Measurements from ENCODE around the gene KIAA1328.

DNA sequence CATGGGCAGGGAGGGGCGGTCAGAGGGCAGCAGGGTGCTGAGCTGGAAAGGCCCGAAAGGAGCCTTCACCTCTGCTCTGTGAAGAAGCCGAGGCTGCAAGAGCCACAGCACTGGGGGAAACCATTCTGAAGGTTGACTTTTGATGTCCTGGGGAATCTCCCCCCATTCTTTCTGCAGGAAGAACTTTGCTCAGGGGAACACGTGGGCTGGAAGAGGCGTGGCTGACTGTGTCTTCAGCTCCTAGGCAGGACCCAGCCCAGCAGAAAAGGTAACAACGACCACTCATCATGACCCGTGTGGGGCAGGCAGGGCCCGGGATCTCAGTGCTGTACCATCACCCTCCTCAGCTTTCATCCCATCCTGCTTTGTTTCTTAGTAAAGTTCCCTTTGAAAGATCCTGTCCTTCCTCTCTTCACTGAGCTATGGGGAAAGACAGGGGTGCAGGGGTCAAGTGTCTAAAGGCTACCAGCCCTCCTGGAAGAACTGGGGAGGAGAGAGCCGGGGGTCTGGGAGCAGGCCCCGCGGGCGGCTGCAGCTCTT lies 424.0 kb downstream of the KIAA1328 start:
- TF ChIP-seq YY1 (IDR thresholded peaks at IDR 0.05) = no peak
- TF ChIP-seq RXRA (IDR thresholded peaks at IDR 0.05) = no peak
- TF ChIP-seq CTCF (IDR thresholded peaks at IDR 0.05; ENCODE audit: low read depth, low read length, missing input control) = no peak
- no peak for TF ChIP-seq REST (IDR thresholded peaks at IDR 0.05)
- TF ChIP-seq JUND (IDR thresholded peaks at IDR 0.05) = no peak
- TF ChIP-seq, protein P1, sequence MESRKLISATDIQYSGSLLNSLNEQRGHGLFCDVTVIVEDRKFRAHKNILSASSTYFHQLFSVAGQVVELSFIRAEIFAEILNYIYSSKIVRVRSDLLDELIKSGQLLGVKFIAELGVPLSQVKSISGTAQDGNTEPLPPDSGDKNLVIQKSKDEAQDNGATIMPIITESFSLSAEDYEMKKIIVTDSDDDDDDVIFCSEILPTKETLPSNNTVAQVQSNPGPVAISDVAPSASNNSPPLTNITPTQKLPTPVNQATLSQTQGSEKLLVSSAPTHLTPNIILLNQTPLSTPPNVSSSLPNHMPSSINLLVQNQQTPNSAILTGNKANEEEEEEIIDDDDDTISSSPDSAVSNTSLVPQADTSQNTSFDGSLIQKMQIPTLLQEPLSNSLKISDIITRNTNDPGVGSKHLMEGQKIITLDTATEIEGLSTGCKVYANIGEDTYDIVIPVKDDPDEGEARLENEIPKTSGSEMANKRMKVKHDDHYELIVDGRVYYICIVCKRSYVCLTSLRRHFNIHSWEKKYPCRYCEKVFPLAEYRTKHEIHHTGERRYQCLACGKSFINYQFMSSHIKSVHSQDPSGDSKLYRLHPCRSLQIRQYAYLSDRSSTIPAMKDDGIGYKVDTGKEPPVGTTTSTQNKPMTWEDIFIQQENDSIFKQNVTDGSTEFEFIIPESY (IDR thresholded peaks at IDR 0.05) = no peak
- TF ChIP-seq, protein P2, sequence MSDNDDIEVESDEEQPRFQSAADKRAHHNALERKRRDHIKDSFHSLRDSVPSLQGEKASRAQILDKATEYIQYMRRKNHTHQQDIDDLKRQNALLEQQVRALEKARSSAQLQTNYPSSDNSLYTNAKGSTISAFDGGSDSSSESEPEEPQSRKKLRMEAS (IDR thresholded peaks at IDR 0.05) = no peak
- TF ChIP-seq TAF1 (conservative IDR thresholded peaks at IDR 0.05) = no peak
